OCI-M1 (cell line): ENCODE measurements around the gene MAGEC3.
"Not testable (repeated sequence)": the region's sequence is repeated elsewhere in the genome, so short reads cannot be mapped to it uniquely, and the experiment has no call there.

Experiments
- DNase-seq: peaks from one replicate; lab custom pipeline; 2025; lab: John Stamatoyannopoulos, UW

The MAGEC3 gene, protein sequence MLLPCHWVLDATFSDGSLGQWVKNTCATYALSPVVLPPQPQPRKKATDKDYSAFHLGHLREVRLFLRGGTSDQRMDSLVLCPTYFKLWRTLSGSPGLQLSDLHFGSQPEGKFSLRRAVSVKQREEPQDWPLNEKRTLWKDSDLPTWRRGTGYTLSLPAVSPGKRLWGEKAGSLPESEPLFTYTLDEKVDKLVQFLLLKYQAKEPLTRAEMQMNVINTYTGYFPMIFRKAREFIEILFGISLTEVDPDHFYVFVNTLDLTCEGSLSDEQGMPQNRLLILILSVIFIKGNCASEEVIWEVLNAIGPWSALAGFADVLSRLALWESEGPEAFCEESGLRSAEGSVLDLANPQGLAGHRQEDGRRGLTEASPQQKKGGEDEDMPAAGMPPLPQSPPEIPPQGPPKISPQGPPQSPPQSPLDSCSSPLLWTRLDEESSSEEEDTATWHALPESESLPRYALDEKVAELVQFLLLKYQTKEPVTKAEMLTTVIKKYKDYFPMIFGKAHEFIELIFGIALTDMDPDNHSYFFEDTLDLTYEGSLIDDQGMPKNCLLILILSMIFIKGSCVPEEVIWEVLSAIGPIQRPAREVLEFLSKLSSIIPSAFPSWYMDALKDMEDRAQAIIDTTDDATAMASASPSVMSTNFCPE

DNA sequence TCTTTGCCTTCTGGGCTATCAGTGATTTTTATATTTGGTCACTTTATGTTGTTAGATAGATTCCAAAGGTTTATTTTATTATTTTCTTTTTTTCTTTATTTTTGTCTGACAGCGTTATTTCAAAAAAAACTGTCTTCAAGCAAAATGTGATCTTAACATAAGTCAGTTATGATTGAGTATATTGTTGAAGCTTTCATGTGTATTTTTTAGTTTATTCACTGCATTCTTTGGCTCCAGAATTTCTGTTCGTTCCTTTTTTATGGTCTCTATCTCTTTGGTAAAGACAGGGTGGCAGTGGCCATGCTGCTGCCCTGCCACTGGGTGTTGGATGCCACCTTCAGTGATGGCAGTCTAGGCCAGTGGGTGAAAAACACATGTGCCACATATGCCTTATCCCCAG lies at the start of gene MAGEC3:
MAGEC3 (plus strand) TSS at position 301 of the 400 bp plus-strand sequence; CDS start at position 301, 0 bp downstream.
- DNase-seq = no peak

DNA sequence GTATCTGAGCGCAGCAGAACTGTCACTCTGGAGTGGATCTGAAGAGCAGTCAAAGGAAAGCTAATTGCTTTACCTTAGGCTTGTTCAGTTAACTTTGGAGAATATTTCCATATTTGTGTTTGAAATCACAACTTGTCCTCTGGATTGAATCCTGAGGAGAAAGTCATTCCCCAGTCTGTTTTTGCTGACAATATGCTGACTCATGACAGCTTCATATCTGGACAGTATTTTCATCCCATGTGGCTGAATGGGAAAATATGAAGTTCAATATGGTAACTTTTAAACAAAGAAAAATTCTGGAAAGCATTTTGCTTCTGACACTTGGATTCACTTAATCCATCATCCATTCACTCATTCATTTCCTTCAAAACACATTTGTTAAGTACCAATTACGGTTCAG lies 46.3 kb upstream of the MAGEC3 start:
- DNase-seq = no peak

DNA sequence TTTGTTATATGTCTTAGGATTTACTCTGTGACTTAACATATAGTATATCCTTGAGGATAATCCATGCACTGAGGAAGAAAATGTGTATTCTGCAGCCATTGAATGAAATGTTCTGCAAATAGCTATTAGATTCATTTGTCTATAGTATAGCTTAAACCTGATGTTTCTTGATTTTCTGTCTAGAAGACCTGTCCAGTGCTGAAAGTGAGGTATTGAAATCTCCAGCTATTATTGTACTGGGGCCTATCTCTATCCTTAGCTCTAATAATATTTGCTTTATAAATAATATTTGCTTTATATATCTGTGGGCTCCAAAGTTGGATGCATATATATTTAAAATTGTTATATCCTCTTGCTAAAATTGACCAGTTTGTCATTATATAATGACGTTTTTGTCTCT lies 26.7 kb upstream of the MAGEC3 start:
- DNase-seq = no peak

DNA sequence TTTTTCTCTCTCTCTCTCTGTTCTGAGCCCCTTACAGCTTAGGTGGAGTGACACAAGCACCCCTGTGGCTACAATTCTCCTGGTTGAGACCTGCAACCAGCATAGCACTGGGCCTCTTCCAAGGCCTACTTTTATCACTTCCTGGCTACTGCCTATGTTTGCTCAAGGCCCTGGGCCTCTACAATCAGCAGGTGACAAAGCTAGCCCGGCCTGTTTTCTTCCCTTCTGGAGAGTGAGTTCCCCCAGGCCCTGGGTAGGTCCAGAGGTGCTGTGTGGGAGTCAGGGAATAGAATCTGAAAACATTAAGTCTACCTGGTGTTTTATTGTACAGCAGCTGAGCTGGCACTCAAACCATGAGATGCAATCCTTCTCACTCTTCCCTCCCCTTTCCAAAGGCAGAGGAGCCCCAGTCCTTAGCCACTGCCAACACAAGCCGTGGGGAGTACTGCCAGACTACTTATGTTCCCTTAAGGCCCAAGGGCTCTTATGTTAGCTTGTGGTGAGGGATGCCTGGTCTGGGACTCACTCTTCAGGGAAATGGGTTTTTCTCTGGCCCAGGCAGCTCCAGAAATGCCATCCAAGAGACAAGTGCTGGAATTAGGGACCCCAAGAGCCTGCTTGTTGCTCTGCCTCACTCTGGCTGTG lies 23.8 kb upstream of the MAGEC3 start:
- no peak for DNase-seq

DNA sequence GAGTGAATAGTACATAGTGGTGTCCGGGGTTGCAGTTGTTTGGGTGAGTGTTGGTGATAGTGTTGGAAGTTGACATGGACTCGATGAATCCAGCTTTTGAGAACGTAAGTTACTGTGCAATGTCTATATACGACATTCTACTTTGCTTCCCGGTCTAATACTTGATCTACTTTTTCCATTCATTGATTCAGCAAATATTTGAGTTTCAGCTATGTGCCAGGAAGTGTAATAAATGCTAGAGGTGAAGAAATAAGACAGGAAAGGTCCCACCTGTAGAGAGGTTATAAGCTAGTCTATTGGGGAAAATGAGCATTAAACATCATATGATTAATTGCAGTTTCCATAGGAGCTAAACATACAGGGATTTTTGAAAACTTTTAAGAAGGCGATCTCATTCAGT lies 22.2 kb upstream of the MAGEC3 start:
- DNase-seq = no peak

DNA sequence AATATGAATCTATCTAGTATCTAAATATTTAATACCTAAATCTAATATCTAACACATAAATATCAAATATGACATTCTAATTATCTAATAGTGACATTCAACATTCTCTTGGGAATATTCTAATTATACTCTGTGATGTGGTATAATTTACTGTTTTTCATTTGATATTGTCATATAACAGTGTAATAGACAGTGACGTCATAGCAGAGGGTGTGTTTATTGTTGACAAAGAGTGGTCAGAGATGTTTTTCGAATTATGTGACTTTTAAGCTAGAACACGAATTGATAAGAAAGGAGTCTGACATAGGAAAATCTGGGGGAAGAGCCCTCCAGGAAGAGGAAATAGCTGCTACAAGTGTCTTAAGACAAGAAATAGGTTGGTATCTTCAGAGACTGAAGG lies 5.9 kb upstream of the MAGEC3 start:
- DNase-seq = no peak

DNA sequence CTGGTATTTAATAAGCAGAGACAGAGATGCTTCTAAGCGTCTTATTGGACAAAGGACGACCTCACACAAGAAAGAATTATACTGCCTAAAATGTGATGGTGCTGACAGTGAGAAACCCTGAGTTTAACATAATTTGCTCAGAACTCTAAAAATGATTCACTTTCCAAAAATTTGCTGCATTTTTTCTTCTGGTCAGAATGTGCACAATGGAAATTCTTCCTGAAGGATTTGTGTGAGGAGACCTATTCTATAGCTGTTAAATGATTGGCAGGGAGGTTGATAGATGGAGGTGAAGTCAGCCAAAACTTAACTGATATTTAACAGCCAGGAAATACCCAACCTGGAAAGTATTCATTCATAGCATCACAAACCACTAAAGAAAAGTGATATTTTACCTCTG lies 1.7 kb downstream of the MAGEC3 start:
- DNase-seq = no peak

DNA sequence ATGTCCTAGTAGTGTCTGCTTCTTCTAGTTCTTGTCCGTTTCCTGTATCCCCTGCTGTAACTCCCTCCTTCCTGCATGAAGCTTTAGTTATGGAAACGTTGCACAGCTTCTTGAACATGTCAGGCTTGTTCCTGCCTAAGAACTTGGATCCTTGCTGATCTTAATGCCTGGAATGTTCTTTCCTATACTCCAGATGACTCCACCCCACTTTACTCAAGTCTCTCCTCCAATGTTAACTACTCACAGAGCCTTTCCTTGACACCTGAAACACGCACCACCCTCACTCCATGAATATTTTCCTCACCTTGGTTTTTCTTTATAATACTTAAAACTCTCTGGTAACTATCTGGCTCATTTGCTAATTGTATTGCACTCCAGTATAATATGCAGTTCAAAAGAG lies 19.4 kb downstream of the MAGEC3 start:
- DNase-seq = no peak

DNA sequence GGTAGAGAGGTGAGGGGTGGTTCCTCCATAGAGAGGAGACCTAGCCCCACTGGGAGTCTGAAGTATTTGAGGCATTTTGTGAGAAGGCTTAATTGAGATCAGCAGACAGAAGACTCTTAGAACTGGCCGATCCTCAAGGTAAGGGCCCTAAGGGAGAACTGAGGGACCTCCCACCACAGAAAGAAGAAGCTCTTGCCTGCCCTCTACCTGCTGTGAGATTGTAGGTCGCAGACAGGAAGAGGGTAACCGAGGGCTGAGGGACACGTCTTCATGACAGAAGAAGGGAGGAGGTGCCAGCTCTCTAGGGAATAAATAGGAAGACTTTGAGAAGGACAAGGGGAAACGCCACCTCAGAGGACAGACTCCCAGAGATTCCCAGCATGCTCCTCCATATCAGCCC lies 41.5 kb downstream of the MAGEC3 start:
- no peak for DNase-seq

DNA sequence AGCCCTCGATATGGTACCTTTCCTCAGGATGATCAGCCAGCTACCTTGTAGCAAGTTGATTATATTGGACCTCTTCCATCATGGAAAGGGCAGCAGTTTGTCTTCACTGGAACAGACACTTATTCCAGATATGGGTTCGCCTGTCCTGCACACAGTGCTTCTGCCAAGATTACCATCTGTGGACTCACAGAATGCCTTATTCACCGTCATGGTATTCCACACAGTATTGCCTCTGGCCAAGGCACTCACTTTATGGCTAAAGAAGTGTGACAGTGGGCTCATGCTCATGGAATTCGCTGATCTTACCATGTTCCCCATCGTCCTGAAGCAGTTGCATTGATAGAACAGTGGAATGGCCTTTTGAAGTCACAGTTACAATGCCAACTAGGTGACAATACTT lies 50.7 kb downstream of the MAGEC3 start:
- not testable (repeated sequence) for DNase-seq

DNA sequence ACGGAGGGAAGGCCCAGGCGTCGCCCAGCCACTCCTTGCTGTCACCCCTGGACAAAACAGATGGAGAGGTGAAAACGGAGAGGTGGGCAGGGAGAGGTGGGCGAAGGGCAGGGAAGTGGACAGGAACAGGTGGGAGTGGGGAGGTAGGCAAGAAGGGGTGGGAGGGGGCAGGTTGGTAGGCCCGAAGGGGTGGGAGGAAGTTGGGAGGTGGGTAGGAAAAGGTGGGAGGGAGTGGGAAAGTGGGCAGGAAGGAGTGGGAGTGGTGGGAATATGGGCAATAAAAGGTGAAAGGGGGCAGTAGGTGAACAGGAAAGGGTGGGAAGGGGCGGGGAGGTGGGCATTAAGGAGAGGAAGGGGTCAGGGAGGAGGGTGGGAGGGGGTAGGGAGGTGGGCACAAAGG lies 56.6 kb downstream of the MAGEC3 start:
- no peak for DNase-seq

DNA sequence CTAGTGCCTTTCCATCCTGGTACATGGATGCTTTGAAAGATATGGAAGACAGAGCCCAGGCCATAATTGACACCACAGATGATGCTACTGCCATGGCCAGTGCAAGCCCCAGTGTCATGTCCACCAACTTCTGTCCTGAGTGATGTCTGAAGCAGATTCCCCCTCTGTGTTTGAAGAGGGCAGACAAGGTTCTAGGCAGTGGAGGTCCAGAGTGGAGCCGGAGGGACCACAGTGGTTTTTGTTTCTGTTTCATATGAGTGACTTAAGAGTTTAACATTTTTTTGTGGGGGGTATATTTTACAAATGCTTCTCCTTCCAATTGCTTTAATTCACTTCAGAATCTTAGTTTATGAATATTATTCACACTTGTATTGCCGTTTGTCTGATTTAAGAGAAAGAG lies 59.6 kb downstream of the MAGEC3 start:
- no peak for DNase-seq

DNA sequence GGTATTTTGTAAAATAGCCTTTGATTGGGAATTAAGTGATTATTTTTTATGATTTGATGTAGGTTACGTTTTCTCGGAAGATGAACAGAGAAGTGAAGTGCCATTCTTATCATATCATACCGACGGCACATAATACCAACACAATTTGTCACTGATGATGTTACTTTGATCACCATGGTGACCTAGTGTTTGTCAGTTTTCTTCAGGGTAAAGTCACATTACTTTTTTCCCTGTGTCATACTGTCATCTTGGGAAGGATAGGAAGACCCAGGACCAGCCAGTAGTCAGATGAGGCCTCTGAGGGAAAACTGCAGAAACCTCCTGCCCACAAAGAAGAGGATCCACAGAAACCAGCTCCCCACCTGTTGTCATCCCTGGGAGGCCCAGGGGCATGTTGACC lies 64.2 kb downstream of the MAGEC3 start:
- DNase-seq = no peak

DNA sequence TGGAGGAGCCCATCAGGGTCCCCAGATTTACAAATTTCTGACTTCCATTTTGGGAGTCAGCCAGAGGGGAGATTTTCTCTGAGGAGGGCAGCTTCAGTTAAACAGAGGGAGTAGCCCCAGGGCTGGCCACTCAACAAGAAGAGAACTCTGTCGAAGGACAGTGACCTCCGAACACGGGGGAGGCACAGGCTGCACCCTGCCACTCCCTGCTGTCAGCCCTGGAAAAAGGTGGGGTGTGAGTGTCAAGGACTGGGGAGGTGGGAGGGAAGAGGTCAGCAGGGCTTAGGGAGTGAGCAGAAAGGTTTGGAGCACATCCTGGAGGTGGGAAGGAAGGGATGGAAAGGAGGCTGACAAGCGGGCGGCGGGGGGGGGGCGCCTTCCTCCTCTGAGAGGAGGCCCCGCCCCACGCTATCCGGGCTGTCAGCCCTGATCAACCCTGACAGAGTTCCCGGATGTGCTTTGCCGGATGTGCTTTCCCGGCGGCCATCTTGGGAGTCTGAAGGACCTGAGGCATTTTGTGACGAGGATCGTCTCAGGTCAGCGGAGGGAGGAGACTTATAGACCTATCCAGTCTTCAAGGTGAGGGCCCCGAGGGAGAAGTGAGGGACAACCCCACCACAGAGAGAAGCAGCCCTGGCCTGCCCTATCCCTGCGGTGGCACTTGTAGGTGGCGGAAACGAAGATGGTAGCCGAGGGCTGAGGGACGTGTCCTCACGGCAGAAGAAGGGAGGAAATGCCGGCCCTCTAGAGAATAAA lies 65.5 kb downstream of the MAGEC3 start, which contains the start of gene MAGEC1:
MAGEC1 (plus strand) TSS at position 495 of the 756 bp plus-strand sequence. CDS start 1,179 bp downstream, outside the sequence.
- no peak for DNase-seq

DNA sequence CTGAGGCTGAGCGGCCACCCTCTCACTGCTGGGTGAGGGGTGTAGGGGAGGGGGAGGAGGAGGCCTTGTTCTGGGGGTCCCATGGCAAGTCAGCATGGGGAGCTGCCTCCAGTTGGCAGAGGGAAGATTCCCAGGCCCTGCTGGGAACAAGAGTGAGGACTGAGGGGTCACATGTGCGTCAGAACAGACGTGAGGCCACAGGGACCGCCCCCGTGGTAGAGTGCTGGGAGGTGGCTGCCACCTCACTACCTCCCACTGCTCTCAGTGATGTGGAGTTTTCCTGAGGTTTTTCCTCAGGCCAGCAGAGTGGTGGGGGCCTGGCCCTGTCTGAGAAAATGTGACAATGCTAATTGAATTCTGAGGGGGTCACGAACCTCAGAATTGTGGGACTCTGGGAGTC lies 66.1 kb downstream of the MAGEC3 start:
- no peak for DNase-seq

DNA sequence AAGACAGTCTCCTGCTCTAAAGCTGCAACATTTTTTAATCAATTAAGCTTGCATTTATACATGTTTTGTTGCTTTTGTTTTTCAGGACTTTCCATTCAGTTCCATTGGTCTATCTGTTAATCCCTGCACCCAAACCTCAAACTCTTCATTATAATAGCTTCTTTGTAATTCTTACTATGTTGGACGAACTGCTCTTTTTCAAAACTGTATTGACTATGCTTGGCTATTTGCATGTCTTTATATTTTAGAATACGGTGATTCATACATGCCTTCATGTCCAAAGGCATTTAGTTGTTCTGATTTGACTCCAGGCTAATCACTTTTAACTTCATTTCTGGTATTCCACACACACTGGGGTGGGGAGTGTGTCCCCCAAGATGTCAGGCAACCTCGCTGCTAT lies 79.7 kb downstream of the MAGEC3 start:
- DNase-seq = no peak

DNA sequence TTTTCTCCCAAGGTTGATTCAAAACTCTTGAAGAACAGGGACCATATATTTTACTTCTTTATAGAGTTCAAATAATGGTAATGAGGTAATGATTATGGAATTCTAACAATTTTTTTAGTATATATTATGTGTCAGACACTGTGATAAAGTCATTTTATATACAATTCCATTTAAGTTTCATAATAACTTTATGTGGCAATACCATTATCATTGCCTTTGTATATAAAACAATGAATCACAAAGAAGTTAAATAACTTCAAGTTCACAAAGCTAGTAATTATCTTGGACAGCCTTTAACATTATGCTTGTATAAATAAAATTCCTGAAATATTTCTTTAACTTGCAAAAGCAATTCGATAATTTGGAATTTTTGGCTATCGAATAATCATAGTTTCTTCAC lies 86.2 kb downstream of the MAGEC3 start:
- DNase-seq = no peak

DNA sequence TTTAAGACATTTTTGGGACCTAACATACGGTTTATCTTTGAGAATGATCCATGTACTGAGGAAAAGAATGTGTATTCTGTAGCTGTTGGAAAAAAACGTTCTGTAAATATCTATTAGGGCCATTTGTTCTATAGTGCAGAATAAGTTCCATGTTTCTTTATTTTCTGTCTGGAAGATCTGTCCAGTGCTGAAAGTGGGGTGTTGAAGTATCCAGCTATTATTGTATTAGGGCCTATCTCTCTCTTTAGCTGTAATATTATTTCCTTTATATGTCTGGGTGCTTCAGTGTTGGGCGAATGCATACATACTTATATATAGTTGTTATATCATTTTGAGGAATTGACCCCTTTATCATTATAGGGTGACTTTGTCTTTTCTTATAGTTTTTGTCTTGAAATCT lies 90.3 kb downstream of the MAGEC3 start:
- DNase-seq = no peak

DNA sequence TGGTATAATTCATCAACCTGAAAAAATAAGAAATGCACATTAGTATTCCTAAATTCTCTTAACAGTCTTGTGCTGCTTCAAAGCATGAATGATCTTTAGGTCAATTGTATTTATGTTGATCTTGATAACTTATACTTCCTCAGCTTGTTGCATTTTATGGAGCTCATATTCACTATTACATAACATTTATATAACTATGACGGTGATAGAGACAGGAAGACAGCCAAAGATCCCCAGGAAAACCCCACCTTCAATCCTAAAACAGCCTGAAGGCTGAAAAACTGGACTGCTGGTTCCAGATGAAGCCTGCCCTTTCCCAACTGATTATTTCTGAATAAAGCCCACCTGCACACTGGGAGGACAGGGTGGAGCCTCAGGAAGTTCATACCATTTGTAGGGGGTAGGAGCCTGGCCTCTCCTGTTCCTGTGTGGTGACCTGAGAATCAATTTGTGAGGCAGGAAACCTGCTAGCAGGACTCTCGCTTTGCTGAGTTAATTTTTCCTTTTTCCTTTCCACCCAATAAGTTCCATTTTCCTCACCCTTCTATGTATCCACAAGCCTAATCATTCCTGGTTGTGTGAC lies 96.0 kb downstream of the MAGEC3 start:
- DNase-seq = no peak

DNA sequence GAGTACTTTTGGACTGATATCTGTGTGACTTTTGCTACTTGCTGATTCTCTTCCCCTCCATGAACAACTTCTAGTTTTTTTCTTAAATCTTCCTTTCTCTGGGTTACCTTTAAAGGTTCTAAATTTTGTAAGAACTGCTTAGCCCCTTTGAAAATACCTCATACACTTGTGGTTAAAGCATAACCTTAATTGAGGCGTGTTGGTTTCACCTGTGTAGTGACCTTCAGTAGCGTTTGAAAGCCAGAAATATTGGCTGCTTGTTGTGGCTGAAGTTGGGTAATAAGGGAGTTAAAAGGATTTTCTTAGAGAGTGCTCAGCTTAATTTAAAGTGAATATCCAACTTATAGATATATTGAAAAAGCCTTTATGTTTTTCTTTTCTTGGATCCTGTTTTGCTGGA lies 97.5 kb downstream of the MAGEC3 start:
- DNase-seq = no peak

DNA sequence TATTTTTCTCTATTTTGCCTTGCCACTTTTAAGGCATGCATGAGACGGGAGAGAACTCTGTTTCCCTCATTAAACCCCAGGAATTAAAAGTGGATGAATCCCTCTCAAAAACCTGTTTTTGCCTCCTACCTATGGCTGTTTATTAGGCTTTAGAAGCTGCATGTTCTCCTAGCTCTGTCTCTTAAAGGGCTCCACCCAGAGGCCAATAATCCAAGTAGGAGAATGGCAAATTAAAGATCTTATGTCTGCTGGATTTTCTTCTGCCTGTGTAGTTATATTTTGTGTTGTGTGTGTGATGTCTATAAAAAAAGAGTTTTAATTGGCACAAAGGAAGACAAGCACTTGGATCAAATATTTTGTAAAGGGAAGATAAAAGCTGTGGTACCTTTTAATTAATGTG lies 98.0 kb downstream of the MAGEC3 start:
- DNase-seq = no peak

DNA sequence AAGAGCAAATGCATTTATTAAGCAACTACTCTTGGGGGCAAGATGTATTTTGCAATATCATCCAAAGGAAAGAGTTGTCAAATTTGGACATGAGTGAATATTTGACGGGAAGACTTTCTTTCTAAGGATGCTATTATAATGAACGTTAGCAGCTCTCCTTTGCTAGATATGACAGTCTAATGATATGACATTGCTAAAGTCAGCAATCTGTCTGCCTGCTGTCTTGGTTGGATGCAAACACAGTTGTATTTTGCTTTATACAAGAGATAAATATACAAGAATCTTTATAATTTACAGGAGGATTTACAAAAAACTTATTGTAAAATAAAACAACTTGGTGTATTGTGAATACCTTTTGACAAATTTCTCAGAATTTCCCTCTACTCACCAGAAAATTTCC lies 103.1 kb downstream of the MAGEC3 start:
- no peak for DNase-seq
